ENCODE results near the gene MRPL45. TPM values are rescaled to one million over a fixed set of nuclear protein-coding genes. Genes with fewer than 3 reads are reported as not detected.

MRPL45 gene
- total RNA-seq, 1 experiment from 2014 or later: 48.4 TPM

DNA sequence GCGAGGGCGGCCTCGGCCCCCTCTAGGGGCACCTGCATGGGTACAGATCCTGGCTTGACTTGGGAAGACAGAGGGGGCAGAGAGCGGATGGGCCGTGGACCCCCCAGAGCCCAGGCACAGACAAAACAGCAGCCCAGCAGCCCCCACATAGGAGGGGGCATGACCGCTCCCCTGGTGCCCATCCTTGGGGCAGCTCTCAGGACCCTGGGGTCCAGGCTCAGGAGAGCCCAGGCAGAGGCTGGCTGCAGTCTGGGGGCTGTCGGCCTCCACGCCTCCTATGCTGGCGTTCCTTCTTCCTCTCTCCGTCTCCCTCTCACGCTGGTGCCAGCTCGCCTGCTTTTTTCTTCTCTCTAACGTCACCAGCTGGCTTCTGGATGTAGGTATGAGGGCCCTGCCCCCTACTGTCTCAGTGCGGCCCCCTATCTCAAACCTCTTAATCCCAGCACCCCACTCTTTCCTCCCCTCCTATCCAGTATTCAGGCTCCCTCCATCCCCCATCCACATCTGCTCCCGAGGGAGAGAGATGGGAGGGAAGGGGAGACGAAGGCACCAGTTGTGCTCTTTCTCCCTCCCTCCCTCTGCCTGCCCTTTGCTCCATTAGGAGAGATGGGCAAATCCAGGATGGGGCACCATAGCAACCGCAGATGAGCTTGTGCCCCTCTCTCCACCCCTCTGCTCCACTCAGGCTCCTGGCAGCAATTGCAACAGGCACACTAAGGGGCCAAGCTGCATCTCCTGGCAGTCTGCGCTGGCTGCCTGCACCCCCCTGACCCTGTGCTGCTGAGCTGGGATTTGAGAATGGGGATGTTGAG is 46.8 kb downstream of the MRPL45 start, which contains the start of gene GPR179:
GPR179 (minus strand) TSS at position 349 of the 812 bp plus-strand sequence; CDS start at position 182, 167 bp downstream.
- CTCF ChIA-PET: interaction anchor here (0.6 to 1.1 kb wide), 4 partner anchors 10 to 357 kb away, joined by 3 to 4 read pairs (median 3); no protein-coding TSS in a partner anchor
- no TSS peak for BruUV-seq (replicated peaks)
- intact Hi-C loops (cut with micrococcal nuclease): no loop called here
- Mint-ChIP-seq H3K36me3 (ENCODE audit: insufficient read depth, unreplicated experiment) (no peaks in the 10 kb centered on the region), H3K9me3 (ENCODE audit: unreplicated experiment) (no peaks in the 10 kb centered on the region), H3K27me3 (ENCODE audit: insufficient read depth, unreplicated experiment) (peaks cover 10% of the 10 kb centered on the region), H3K27ac (ENCODE audit: low read depth, unreplicated experiment) (no peak within 1 kb of the TSS), H3K4me1 (ENCODE audit: insufficient read depth, unreplicated experiment) (no peaks in the 10 kb centered on the region), H3K4me3 (ENCODE audit: unreplicated experiment) (no peak within 1 kb of the TSS)
- POLR2A ChIA-PET: no interaction called here
- no peak for DNase-seq (ENCODE audit: unreplicated experiment)
- TF ChIP-seq, protein P1, sequence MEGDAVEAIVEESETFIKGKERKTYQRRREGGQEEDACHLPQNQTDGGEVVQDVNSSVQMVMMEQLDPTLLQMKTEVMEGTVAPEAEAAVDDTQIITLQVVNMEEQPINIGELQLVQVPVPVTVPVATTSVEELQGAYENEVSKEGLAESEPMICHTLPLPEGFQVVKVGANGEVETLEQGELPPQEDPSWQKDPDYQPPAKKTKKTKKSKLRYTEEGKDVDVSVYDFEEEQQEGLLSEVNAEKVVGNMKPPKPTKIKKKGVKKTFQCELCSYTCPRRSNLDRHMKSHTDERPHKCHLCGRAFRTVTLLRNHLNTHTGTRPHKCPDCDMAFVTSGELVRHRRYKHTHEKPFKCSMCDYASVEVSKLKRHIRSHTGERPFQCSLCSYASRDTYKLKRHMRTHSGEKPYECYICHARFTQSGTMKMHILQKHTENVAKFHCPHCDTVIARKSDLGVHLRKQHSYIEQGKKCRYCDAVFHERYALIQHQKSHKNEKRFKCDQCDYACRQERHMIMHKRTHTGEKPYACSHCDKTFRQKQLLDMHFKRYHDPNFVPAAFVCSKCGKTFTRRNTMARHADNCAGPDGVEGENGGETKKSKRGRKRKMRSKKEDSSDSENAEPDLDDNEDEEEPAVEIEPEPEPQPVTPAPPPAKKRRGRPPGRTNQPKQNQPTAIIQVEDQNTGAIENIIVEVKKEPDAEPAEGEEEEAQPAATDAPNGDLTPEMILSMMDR (IDR thresholded peaks at IDR 0.05; ENCODE audit: unreplicated experiment): no peak

DNA sequence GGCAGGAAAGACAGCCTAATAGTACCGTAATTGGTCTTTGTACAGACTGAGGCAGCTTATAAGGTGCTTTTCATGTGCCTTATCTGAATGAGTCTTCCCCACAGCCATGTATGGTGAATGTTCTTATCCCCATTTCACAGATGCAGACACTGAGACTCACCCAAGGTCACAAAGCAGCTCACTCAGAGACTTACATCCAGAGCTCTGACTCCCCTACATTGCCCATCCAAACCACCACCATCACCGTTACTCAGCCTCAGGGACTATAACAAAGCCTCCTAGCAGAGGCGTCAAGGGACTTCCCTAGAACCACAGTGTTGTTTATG is 47.4 kb downstream of the MRPL45 start:
- no peak overlapping the region for H3K27ac Mint-ChIP-seq (ENCODE audit: low read depth, unreplicated experiment)
- no peaks in the 10 kb centered on the region for H3K4me1 Mint-ChIP-seq (ENCODE audit: insufficient read depth, unreplicated experiment)
- no peak overlapping the region for H3K4me3 Mint-ChIP-seq (ENCODE audit: unreplicated experiment)
- POLR2A ChIA-PET: no interaction called here
- no peaks in the 10 kb centered on the region for H3K9me3 Mint-ChIP-seq (ENCODE audit: unreplicated experiment)
- intact Hi-C loops (cut with micrococcal nuclease): no loop called here
- DNase-seq (ENCODE audit: unreplicated experiment): no peak
- TF ChIP-seq, protein P1 (IDR thresholded peaks at IDR 0.05; ENCODE audit: unreplicated experiment): no peak
- H3K36me3 Mint-ChIP-seq (ENCODE audit: insufficient read depth, unreplicated experiment): no peaks in the 10 kb centered on the region
- BruUV-seq (replicated peaks): no TSS peak
- H3K27me3 Mint-ChIP-seq (ENCODE audit: insufficient read depth, unreplicated experiment): peaks cover 10% of the 10 kb centered on the region
- CTCF ChIA-PET: interaction anchor here (0.6 to 1.1 kb wide), 3 partner anchors 11 to 357 kb away, joined by 3 to 4 read pairs (median 3); no protein-coding TSS in a partner anchor

DNA sequence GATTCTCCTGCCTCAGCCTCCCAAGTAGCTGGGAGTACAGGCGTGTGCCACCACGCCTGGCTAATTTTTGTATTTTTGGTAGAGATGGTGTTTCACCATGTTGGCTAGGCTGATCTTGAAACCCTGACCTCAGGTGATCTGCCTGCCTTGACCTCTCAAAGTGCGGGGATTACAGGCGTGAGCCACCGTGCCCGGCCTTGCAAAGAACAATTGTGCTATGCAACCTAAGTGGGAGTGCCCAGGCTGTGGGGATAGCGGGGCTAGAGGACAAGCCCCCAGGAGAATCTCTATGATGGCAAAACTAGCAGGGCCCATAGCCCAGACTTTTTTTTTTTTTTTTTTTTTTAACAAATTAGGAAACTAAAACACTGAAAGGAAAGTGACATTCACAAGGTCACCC is 48.8 kb downstream of the MRPL45 start:
- peaks cover 10% of the 10 kb centered on the region for H3K27me3 Mint-ChIP-seq (ENCODE audit: insufficient read depth, unreplicated experiment)
- BruUV-seq (replicated peaks): no TSS peak
- intact Hi-C loops (cut with micrococcal nuclease): no loop called here
- no peak overlapping the region for H3K4me3 Mint-ChIP-seq (ENCODE audit: unreplicated experiment)
- no peak overlapping the region for H3K27ac Mint-ChIP-seq (ENCODE audit: low read depth, unreplicated experiment)
- CTCF ChIA-PET: interaction anchor here (6.7 kb wide), 1 partner anchor 67 kb away, joined by 114 read pairs; no protein-coding TSS in a partner anchor
- POLR2A ChIA-PET: interaction anchor here (0.9 kb wide), 1 partner anchor 14 kb away, joined by 3 read pairs; no protein-coding TSS in a partner anchor
- no peaks in the 10 kb centered on the region for H3K9me3 Mint-ChIP-seq (ENCODE audit: unreplicated experiment)
- no peak for DNase-seq (ENCODE audit: unreplicated experiment)
- H3K36me3 Mint-ChIP-seq (ENCODE audit: insufficient read depth, unreplicated experiment): no peaks in the 10 kb centered on the region
- H3K4me1 Mint-ChIP-seq (ENCODE audit: insufficient read depth, unreplicated experiment): peaks cover 6% of the 10 kb centered on the region
- TF ChIP-seq, protein P1 (IDR thresholded peaks at IDR 0.05; ENCODE audit: unreplicated experiment): no peak

DNA sequence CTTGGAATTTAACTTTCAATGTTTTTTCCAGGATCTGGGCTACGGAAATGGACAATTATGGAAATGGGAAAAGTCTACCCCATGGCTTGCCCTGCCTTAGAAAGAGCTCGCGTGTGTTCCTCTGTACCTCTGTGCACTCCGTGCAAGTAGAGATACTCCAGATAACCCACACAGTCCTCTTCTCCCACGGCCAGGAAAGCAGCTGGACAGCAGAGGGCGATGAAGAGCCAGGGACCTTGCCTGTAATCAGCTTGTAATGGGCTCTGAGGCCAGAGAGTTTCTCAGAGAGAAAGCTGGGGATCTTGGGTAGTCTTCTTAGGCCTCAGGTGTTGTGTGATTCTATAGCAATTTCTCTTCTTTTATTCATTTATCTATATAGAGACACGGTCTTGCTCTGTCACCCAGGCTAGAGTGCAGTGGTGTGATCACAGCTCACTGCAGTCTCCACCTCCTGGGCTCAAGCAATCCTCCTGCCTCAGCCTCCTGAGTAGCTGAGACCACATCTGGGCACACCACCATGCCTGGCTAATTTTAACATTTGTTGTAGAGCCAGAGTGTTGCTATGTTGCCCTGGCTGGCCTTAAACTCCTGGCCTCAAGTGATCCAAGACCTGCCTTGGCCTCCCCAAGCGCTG is 52.2 kb downstream of the MRPL45 start:
- TF ChIP-seq, protein P1 (IDR thresholded peaks at IDR 0.05; ENCODE audit: unreplicated experiment): peak; percentile 86
- intact Hi-C loops (cut with micrococcal nuclease): loop anchor here (1.0 kb wide), 1 partner anchor 65 kb away; no protein-coding TSS in a partner anchor
- ChIA-PET POLR2A (interaction anchor here (0.5 to 2.1 kb wide), 12 partner anchors 10 to 860 kb away, joined by 3 to 18 read pairs (median 3); no protein-coding TSS in a partner anchor), CTCF (interaction anchor here (0.6 to 6.7 kb wide), 39 partner anchors 9 to 776 kb away, joined by 3 to 114 read pairs (median 4); no protein-coding TSS in a partner anchor)
- Mint-ChIP-seq H3K9me3 (ENCODE audit: unreplicated experiment) (no peaks in the 10 kb centered on the region), H3K4me3 (ENCODE audit: unreplicated experiment) (no peak overlapping the region), H3K27ac (ENCODE audit: low read depth, unreplicated experiment) (no peak overlapping the region), H3K4me1 (ENCODE audit: insufficient read depth, unreplicated experiment) (peaks cover 12% of the 10 kb centered on the region), H3K27me3 (ENCODE audit: insufficient read depth, unreplicated experiment) (peaks cover 2% of the 10 kb centered on the region), H3K36me3 (ENCODE audit: insufficient read depth, unreplicated experiment) (no peaks in the 10 kb centered on the region)
- no TSS peak for BruUV-seq (replicated peaks)
- DNase-seq (ENCODE audit: unreplicated experiment): peak; percentile 84

All from MCF 10A (cell line).